ENCODE data around the gene KAZN. TPM values are rescaled to one million over a fixed set of nuclear protein-coding genes. Genes with fewer than 3 reads are reported as not detected.

The KAZN gene
- total and polyA plus RNA-seq, 11 donors = 0.65 to 6.5 (median 2.3) TPM

DNA sequence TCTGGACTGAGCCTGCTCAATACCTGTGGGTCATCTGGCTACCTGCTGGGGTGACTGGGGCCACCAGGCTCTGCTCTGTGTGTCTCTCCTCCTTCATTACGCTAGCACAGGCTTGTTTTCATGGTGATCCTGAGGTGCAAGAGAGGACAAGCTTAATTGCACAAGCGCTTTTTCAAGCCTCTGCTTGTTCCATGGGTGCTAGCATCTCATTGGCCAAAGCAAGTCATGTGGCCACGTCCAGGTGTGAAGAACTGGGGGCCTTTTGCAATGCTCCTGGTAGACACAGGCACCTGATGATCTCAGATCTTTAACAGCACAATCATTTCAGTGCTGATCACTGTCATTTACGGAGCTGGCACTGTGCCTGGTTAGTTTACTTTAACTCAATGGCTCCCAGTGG lies 114.6 kb downstream of the KAZN start:
- H3K4me3 ChIP-seq = no peak overlapping the region
- intact Hi-C loops (cut with DNase I) = no loop called here
- no peaks in the 10 kb centered on the region for H3K4me1 ChIP-seq
- no peak overlapping the region for H3K27ac ChIP-seq
- no peak for DNase-seq
- H3K27me3 ChIP-seq = peaks cover 0 to 6% (median 0%) of the 10 kb centered on the region in 9 donors
- no peak for TF ChIP-seq POLR2A (IDR thresholded peaks at IDR 0.05)
- TF ChIP-seq, protein P1, sequence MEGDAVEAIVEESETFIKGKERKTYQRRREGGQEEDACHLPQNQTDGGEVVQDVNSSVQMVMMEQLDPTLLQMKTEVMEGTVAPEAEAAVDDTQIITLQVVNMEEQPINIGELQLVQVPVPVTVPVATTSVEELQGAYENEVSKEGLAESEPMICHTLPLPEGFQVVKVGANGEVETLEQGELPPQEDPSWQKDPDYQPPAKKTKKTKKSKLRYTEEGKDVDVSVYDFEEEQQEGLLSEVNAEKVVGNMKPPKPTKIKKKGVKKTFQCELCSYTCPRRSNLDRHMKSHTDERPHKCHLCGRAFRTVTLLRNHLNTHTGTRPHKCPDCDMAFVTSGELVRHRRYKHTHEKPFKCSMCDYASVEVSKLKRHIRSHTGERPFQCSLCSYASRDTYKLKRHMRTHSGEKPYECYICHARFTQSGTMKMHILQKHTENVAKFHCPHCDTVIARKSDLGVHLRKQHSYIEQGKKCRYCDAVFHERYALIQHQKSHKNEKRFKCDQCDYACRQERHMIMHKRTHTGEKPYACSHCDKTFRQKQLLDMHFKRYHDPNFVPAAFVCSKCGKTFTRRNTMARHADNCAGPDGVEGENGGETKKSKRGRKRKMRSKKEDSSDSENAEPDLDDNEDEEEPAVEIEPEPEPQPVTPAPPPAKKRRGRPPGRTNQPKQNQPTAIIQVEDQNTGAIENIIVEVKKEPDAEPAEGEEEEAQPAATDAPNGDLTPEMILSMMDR (IDR thresholded peaks at IDR 0.05) = no peak
- WGBS, 4 donors = 64 to 76% (median 70%) methylated on average over 3 to 4 of the region's 4 CpGs
- no peak for ATAC-seq
- H3K9me3 ChIP-seq = no peaks in the 10 kb centered on the region
- H3K36me3 ChIP-seq = no peaks in the 10 kb centered on the region

DNA sequence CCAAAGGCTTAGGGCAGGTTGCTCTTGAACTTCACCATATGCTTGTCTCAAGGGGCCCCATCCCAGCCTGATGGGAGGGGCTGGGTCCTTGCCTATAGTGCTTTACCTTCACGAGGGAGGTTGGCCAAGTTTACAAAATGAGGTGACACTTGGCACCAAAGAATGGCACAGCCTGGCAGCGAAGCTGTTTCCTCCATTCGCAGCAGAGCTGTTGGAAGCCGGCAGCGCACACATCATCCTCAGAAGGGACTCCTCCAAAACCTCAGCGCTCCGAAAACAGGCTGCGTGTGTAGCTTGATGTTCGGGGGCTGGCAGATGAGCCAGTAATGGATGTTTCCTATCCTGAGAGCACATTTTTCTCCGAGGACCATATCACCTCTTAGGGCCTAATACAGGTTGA lies 116.8 kb downstream of the KAZN start:
- ATAC-seq (no peak), DNase-seq (no peak)
- Histone ChIP-seq H3K36me3 (no peaks in the 10 kb centered on the region), H3K4me1 (no peaks in the 10 kb centered on the region), H3K4me3 (no peak overlapping the region), H3K27ac (no peak overlapping the region), H3K9me3 (no peaks in the 10 kb centered on the region), H3K27me3 (peaks cover 0 to 3% (median 0%) of the 10 kb centered on the region in 9 donors)
- TF ChIP-seq POLR2A (IDR thresholded peaks at IDR 0.05) = no peak
- TF ChIP-seq, protein P1 (IDR thresholded peaks at IDR 0.05) = no peak
- WGBS, 4 donors = 88 to 94% (median 89%) methylated on average over 9 to 10 of the region's 10 CpGs
- intact Hi-C loops (cut with DNase I) = no loop called here

DNA sequence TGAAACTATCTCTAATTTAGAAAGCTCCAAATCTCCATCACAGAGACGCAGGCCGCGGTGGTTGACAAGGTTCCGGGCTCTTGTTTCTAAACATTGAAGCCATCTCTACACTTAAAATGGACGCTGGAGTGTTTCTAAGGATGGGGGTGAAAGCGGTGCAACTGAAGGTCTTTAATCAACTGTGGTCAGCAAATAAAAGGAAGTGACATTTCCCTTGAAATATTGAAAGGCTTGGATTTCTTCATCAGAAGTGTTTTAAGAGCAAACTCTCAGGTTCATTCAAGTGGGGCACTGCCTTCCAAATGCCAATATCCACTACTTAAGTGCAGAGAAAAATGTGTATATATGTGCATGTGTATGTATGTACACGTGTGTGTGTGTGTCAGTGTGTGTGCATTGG lies 117.3 kb downstream of the KAZN start:
- no peaks in the 10 kb centered on the region for H3K9me3 ChIP-seq
- TF ChIP-seq, protein P1 (IDR thresholded peaks at IDR 0.05) = no peak
- no peak for TF ChIP-seq POLR2A (IDR thresholded peaks at IDR 0.05)
- no peak overlapping the region for H3K27ac ChIP-seq
- 82 to 85% (median 84%) methylated on average over 7 of the region's 7 CpGs for WGBS, 4 donors
- H3K4me1 ChIP-seq = no peaks in the 10 kb centered on the region
- ATAC-seq = no peak
- DNase-seq = no peak
- H3K27me3 ChIP-seq = no peaks in the 10 kb centered on the region
- intact Hi-C loops (cut with DNase I) = no loop called here
- H3K36me3 ChIP-seq = no peaks in the 10 kb centered on the region
- H3K4me3 ChIP-seq = no peak overlapping the region

DNA sequence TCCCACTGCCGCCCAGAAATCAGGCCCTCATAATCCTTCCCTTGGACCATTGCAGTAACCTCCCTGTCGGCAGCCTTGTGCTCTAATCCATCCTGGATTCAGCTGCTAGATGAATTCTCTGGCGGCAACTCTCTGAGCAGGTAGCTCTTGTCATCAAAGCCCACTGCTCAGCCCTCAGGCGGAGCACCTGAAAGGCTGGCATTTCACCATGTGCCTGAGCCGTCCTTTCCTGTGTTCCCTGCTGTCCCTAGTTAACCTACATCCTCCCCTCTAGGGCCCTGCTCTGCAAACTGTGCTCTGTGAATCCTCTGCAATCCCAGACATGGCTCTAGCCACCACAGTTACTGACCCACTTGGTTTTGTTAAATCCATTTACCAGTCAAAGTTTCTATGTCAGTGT lies 118.0 kb downstream of the KAZN start:
- no peak for ATAC-seq
- no peaks in the 10 kb centered on the region for H3K4me1 ChIP-seq

More for the DNA sequence above, 118.0 kb downstream of the KAZN start:
- Histone ChIP-seq H3K27ac (no peak overlapping the region), H3K9me3 (no peaks in the 10 kb centered on the region), H3K36me3 (no peaks in the 10 kb centered on the region), H3K27me3 (no peaks in the 10 kb centered on the region), H3K4me3 (no peak overlapping the region)
- 79 to 81% (median 80%) methylated on average over 5 of the region's 5 CpGs for WGBS, 4 donors
- no peak for DNase-seq
- no peak for TF ChIP-seq POLR2A (IDR thresholded peaks at IDR 0.05)
- TF ChIP-seq, protein P1 (IDR thresholded peaks at IDR 0.05) = no peak
- intact Hi-C loops (cut with DNase I) = no loop called here
